CD4-positive, CD25-positive, alpha-beta regulatory T cell (primary cell): ENCODE measurements around the gene GDPGP1. TPM values are rescaled to one million over a fixed set of nuclear protein-coding genes. Genes with fewer than 3 reads are reported as not detected.

Experiments used
- ATAC-seq, 2 donors: fragments of 150-1000 bp; cut with Tn5 transposase; one replicate each; pipeline ENCODE4 v1.10.0; 2021; ENCODE audit warnings: low read depth in 2 of 2, moderate number of reproducible peaks in 2 of 2, moderate library complexity in 1 of 2
- DNase-seq, 3 donors: peaks; one replicate each; pipeline versions ENCODE4 v3.0.0 to v3.0.0-alpha.2; 2012 to 2022; ENCODE audit warnings: mixed read lengths in 1 of 3
- H3K27ac ChIP-seq: one replicate; pipeline ENCODE4 v1.7.0; 2013; ENCODE audit warnings: mild to moderate bottlenecking, low read length; ENCODE audit not compliant: insufficient read depth, poor library complexity, severe bottlenecking
- H3K27me3 ChIP-seq: one replicate; pipeline ENCODE4 v1.7.0; 2013; ENCODE audit warnings: low read length; ENCODE audit not compliant: control insufficient read depth, insufficient read depth
- H3K36me3 ChIP-seq: one replicate; pipeline ENCODE4 v1.7.0; 2013; ENCODE audit warnings: mild to moderate bottlenecking, low read length, moderate library complexity; ENCODE audit not compliant: control insufficient read depth, insufficient read depth
- H3K4me1 ChIP-seq: 2 replicates; pipeline ENCODE4 v1.7.0; 2013; ENCODE audit warnings: mild to moderate bottlenecking, low read length; ENCODE audit not compliant: insufficient read depth, control insufficient read depth, poor library complexity, severe bottlenecking
- H3K4me3 ChIP-seq: one replicate; pipeline ENCODE4 v1.7.0; 2013; ENCODE audit warnings: low read depth, mild to moderate bottlenecking, low read length, moderate library complexity
- H3K9me3 ChIP-seq, 2 experiments: 1 replicate in 1 of 2; 2 replicates in 1 of 2; pipeline ENCODE4 v1.7.0; 2013; ENCODE audit warnings: low read length in 2 of 2, mild to moderate bottlenecking in 1 of 2, moderate library complexity in 1 of 2; ENCODE audit not compliant: control insufficient read depth in 2 of 2
- H3K27ac Mint-ChIP-seq, 3 donors: one replicate each; pipeline ENCODE4 v1.8.0; 2020 to 2022; ENCODE audit warnings: mild to moderate bottlenecking in 3 of 3, mixed read lengths in 3 of 3, moderate library complexity in 2 of 3
- H3K27me3 Mint-ChIP-seq: one replicate; pipeline ENCODE4 v1.8.0; 2022; ENCODE audit warnings: mild to moderate bottlenecking, mixed read lengths
- H3K36me3 Mint-ChIP-seq: one replicate; pipeline ENCODE4 v1.8.0; 2020; ENCODE audit warnings: mixed read lengths
- H3K4me1 Mint-ChIP-seq, 4 donors: one replicate each; pipeline ENCODE4 v1.8.0; 2020 to 2022; ENCODE audit warnings: mixed read lengths in 4 of 4, mild to moderate bottlenecking in 1 of 4
- H3K4me3 Mint-ChIP-seq, 4 donors: one replicate each; pipeline ENCODE4 v1.8.0; 2020 to 2022; ENCODE audit warnings: mild to moderate bottlenecking in 4 of 4, mixed read lengths in 4 of 4, moderate library complexity in 3 of 4
- H3K9me3 Mint-ChIP-seq, 7 donors: one replicate each; pipeline ENCODE4 v1.8.0; 2020 to 2022; ENCODE audit warnings: mixed read lengths in 7 of 7, mild to moderate bottlenecking in 3 of 7, moderate library complexity in 2 of 7
- polyA plus RNA-seq, 4 donors: library from polyadenylated mRNA; unstranded; fragments of 300-500 nt; fragmentation: Illumina TruSeq; gene quantifications; one replicate each; pipeline ENCODE4 v1.2.3, GENCODE V29; 2021
- total RNA-seq: library from RNA; stranded (reverse); gene quantifications from one replicate; pipeline ENCODE4 v1.2.3, GENCODE V29; 2022

Gene GDPGP1
- total and polyA plus RNA-seq, 5 donors from 2014 or later, result 0.84 to 3.3 (median 1.2) TPM

DNA sequence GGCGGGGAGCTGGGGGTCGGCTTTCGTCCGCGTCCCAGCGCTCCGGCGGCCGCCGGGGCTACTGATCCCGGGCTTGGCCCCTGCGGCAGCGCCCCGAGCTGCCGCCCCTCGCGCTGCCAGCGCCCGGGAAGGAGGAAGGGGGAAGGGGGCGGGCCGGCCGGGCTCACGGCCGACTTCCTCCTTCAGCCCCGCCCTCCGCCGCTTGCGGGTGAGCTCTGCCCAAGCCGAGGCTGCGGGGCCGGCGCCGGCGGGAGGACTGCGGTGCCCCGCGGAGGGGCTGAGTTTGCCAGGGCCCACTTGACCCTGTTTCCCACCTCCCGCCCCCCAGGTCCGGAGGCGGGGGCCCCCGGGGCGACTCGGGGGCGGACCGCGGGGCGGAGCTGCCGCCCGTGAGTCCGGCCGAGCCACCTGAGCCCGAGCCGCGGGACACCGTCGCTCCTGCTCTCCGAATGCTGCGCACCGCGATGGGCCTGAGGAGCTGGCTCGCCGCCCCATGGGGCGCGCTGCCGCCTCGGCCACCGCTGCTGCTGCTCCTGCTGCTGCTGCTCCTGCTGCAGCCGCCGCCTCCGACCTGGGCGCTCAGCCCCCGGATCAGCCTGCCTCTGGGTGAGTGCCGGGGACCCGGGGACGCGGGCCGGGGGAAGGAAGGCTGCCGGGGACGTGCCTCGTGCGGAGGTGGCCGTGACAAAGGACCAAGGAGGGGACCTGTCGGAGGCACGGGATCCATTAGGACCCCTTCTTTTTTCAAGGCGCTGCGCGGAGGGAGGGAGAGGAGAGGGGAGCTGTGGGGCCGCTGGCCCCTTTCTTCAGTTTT lies 32.7 kb upstream of the GDPGP1 start, which contains the start of gene SEMA4B:
Gene SEMA4B, plus strand, starts transcription at position 201 of the 814 bp plus-strand sequence. Its CDS starts 249 bp downstream, at position 450.
- DNase-seq, result peak; percentile 71 to 83 (median 71)
- H3K4me3 ChIP-seq, result peak within 1 kb of the TSS; percentile 62
- H3K4me1 ChIP-seq, result peaks cover 25% of the 10 kb centered on the region
- ATAC-seq, result peak; percentile 85 to 88
- no peaks in the 10 kb centered on the region for H3K27me3 ChIP-seq
- Mint-ChIP-seq H3K36me3 (no peaks in the 10 kb centered on the region), H3K9me3 (no peaks in the 10 kb centered on the region), H3K4me3 (peak within 1 kb of the TSS; percentile 89 to 95 (median 93)), H3K4me1 (peaks cover 0 to 27% (median 14%) of the 10 kb centered on the region in 4 donors), H3K27ac (peak within 1 kb of the TSS; percentile 76 to 91 (median 88)), H3K27me3 (no peaks in the 10 kb centered on the region)
- H3K27ac ChIP-seq, result peak within 1 kb of the TSS; percentile 65
- no peaks in the 10 kb centered on the region for H3K36me3 ChIP-seq
- H3K9me3 ChIP-seq, result no peaks in the 10 kb centered on the region

DNA sequence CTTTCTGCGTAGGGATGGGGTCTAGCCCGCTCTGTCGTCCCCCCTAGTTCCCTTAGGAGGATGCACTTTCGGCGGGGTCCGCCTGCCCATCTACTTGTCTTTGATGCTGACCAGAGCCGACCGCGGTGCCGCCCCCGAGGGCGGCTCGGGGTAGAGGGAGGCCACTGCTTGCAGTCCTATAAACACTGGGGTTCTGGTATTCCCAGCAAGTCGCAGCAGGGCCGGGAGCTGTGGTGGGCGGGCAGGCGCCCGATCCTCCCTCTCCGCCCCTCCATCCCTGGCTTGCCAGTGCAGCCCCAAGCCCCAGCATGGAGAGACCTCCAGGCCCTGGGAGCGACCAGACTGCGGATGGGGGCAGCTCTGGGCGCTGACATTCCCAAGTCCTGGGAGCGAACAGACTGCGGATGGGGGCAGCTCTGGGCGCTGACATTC lies 32.0 kb upstream of the GDPGP1 start:
- Mint-ChIP-seq H3K4me3 (peak overlapping the region; percentile 89 to 94 (median 91)), H3K27me3 (no peaks in the 10 kb centered on the region), H3K27ac (peak overlapping the region in 2 of 3 donors; percentile 51 to 56), H3K9me3 (no peaks in the 10 kb centered on the region), H3K36me3 (peaks cover 5% of the 10 kb centered on the region), H3K4me1 (peaks cover 0 to 30% (median 14%) of the 10 kb centered on the region in 4 donors)
- Histone ChIP-seq H3K36me3 (no peaks in the 10 kb centered on the region), H3K27me3 (no peaks in the 10 kb centered on the region), H3K4me3 (peak overlapping the region; percentile 62), H3K4me1 (peaks cover 25% of the 10 kb centered on the region), H3K27ac (no peak overlapping the region), H3K9me3 (no peaks in the 10 kb centered on the region)
- no peak for DNase-seq
- ATAC-seq, result no peak

DNA sequence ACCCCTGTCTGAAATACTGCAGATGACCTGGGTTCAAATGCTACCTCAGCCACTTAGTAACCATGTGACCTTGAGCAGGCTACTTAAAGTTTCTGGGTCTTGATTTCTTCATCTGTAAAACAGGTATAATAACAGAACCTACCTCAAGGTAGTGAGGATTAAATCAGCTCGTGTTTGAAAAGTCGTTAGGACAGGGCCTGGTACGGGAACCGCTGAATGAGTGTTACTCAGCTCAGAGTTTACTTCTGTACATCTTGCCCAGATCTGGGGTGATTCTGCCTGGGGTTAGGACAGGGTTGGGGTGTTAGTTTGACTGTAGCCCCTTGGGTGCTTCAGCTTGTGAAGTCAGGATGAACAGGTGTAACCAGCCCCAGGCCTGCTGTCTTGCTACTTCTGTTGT lies 31.1 kb upstream of the GDPGP1 start:
- Histone ChIP-seq H3K27me3 (no peaks in the 10 kb centered on the region), H3K36me3 (no peaks in the 10 kb centered on the region), H3K4me1 (peaks cover 25% of the 10 kb centered on the region), H3K9me3 (no peaks in the 10 kb centered on the region), H3K4me3 (no peak overlapping the region), H3K27ac (no peak overlapping the region)
- H3K9me3 Mint-ChIP-seq, result no peaks in the 10 kb centered on the region
- H3K27ac Mint-ChIP-seq, result peak overlapping the region in 1 of 3 donors; percentile 83
- H3K36me3 Mint-ChIP-seq, result peaks cover 5% of the 10 kb centered on the region
- H3K4me3 Mint-ChIP-seq, result peak overlapping the region; percentile 89 to 99 (median 93)
- H3K4me1 Mint-ChIP-seq, result peaks cover 0 to 30% (median 14%) of the 10 kb centered on the region in 4 donors
- no peak for ATAC-seq
- no peaks in the 10 kb centered on the region for H3K27me3 Mint-ChIP-seq
- no peak for DNase-seq

DNA sequence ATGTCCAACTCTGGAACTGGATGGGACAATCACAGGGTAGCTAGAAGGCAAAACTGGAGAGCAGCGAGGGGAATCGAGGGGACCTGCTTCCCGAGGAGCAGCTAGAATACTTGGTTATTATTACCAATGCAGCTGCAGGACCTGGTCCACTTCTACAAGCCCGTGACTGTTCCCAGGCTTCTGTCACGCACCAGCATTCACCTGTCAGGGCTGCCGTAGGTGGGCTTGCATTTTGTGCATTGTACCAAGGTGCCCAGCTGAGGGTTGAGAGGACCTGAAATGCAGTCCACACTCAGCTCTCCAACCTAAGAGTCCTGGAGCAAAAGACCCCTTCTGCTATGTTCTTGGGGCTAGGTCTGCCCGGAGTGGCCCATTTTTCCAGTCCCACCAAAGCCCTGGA lies 30.5 kb upstream of the GDPGP1 start:
- H3K4me3 ChIP-seq, result no peak overlapping the region
- ATAC-seq, result no peak
- no peaks in the 10 kb centered on the region for H3K9me3 ChIP-seq
- no peak overlapping the region for H3K27ac Mint-ChIP-seq
- H3K27me3 Mint-ChIP-seq, result no peaks in the 10 kb centered on the region
- no peaks in the 10 kb centered on the region for H3K27me3 ChIP-seq
- peaks cover 0 to 30% (median 14%) of the 10 kb centered on the region in 4 donors for H3K4me1 Mint-ChIP-seq
- H3K27ac ChIP-seq, result no peak overlapping the region
- peak overlapping the region; percentile 7 to 99 (median 90) for H3K4me3 Mint-ChIP-seq
- H3K4me1 ChIP-seq, result peaks cover 25% of the 10 kb centered on the region
- no peaks in the 10 kb centered on the region for H3K9me3 Mint-ChIP-seq
- H3K36me3 Mint-ChIP-seq, result peaks cover 5% of the 10 kb centered on the region
- DNase-seq, result no peak
- no peaks in the 10 kb centered on the region for H3K36me3 ChIP-seq

DNA sequence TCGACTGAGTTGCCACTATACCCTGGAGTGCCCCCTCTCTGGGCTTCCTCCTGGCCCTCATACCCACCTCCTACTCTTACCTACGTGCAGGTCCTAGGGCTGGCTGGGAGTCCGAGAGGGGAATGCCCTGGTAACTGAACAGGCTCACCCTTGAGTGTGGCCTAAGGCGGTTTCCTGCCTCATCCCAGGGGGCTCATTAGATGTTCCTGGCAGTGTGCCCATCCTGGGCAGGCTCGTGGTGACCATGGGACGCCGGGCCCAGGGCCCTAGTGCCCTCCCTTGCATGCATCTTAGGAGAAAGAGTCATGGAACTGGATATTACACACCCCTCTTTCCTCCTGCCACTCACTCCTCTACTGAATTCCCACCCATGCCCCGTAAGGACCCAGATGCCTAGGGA lies 30.1 kb upstream of the GDPGP1 start:
- H3K36me3 ChIP-seq, result no peaks in the 10 kb centered on the region
- no peaks in the 10 kb centered on the region for H3K27me3 Mint-ChIP-seq

DNA sequence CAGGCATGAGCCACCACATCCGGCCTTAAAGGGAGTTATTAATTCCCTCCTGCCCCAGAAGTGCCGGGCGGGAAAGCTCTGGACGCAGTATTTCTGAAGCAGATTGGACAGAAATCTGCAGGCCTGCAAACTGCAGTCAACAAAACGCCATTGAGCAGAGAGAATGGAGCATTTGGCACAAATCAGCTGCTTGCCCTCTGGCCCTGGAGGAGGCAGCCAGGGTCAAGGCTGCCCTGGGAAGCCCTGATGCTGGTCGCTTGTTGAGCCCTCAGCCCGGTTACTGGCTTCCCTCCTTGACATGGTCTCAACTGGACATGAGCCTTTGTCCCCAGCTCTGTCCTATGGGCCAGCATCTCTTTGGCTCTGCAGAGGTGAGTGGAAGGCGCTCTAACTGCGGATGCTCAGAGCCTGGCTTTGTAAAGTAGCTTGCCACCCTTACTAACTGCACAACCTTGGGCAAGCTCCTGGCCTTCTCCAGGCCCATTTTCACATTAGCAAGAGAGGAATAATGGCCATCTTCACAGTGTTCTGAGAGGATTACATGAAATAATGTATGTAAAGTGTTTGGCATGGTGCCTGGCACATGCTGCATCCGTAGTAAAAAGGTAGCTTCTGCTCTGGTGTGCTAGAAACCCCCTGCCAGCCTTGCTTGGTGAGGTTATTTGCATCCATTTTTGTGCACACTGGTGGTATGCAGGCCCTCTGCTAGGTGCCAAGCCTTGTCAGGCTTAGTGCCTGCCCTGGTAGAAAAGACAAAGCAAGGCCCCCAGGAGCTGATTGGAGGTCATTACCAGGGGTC lies 28.8 kb upstream of the GDPGP1 start:
- Mint-ChIP-seq H3K27ac (no peak overlapping the region), H3K36me3 (peaks cover 13% of the 10 kb centered on the region), H3K27me3 (no peaks in the 10 kb centered on the region), H3K9me3 (no peaks in the 10 kb centered on the region), H3K4me3 (peak overlapping the region in 2 of 4 donors; percentile 76 to 87), H3K4me1 (peaks cover 7 to 38% (median 24%) of the 10 kb centered on the region in 4 donors)
- no peak for DNase-seq
- Histone ChIP-seq H3K9me3 (no peaks in the 10 kb centered on the region), H3K36me3 (no peaks in the 10 kb centered on the region), H3K4me3 (no peak overlapping the region), H3K27me3 (no peaks in the 10 kb centered on the region), H3K27ac (no peak overlapping the region), H3K4me1 (peaks cover 32% of the 10 kb centered on the region)
- ATAC-seq, result no peak

More for the DNA sequence above, 30.1 kb upstream of the GDPGP1 start:
- peaks cover 0 to 32% (median 15%) of the 10 kb centered on the region in 4 donors for H3K4me1 Mint-ChIP-seq
- H3K27me3 ChIP-seq, result no peaks in the 10 kb centered on the region
- peak overlapping the region in 2 of 4 donors; percentile 7 to 72 for H3K4me3 Mint-ChIP-seq
- no peak overlapping the region for H3K27ac Mint-ChIP-seq
- peaks cover 25% of the 10 kb centered on the region for H3K4me1 ChIP-seq
- H3K9me3 Mint-ChIP-seq, result no peaks in the 10 kb centered on the region
- peaks cover 5% of the 10 kb centered on the region for H3K36me3 Mint-ChIP-seq
- no peak for ATAC-seq
- no peak overlapping the region for H3K4me3 ChIP-seq
- H3K27ac ChIP-seq, result no peak overlapping the region
- no peak for DNase-seq
- no peaks in the 10 kb centered on the region for H3K9me3 ChIP-seq

DNA sequence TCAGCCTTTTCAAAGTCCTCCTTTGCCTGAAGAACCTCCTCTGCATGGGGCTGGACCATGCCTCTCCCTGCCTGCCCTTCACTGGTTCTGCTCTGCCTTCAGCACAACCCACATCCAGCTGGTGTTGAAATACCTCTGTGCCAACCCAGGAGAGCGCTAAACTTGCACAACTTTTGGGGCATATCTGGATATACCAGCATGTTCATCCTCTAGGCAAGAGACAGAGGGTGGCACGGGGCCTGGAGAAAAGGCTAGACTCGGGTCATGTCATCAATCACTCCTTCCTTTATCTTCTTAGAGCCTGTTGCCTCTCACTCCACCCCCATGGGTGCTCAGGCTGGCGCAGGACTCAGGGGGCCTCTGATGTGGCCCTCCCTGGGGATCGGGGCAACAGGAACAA lies 28.1 kb upstream of the GDPGP1 start:
- H3K27me3 ChIP-seq, result no peaks in the 10 kb centered on the region
- Mint-ChIP-seq H3K27me3 (no peaks in the 10 kb centered on the region), H3K4me1 (peaks cover 7 to 42% (median 23%) of the 10 kb centered on the region in 4 donors)

More for the DNA sequence above, 28.1 kb upstream of the GDPGP1 start:
- no peak for ATAC-seq
- Mint-ChIP-seq H3K27ac (no peak overlapping the region), H3K4me3 (peak overlapping the region in 2 of 4 donors; percentile 38 to 76), H3K36me3 (peaks cover 19% of the 10 kb centered on the region), H3K9me3 (no peaks in the 10 kb centered on the region)
- H3K27ac ChIP-seq, result no peak overlapping the region
- H3K4me3 ChIP-seq, result no peak overlapping the region
- no peaks in the 10 kb centered on the region for H3K9me3 ChIP-seq
- H3K36me3 ChIP-seq, result no peaks in the 10 kb centered on the region
- DNase-seq, result no peak
- peaks cover 27% of the 10 kb centered on the region for H3K4me1 ChIP-seq
